ENCODE results near the gene CRCP. TPM values are rescaled to one million over a fixed set of nuclear protein-coding genes. Genes with fewer than 3 reads are reported as not detected.

CRCP gene
- total and polyA plus RNA-seq, 2 experiments from 2014 or later: 10.6 to 20.3 TPM

DNA sequence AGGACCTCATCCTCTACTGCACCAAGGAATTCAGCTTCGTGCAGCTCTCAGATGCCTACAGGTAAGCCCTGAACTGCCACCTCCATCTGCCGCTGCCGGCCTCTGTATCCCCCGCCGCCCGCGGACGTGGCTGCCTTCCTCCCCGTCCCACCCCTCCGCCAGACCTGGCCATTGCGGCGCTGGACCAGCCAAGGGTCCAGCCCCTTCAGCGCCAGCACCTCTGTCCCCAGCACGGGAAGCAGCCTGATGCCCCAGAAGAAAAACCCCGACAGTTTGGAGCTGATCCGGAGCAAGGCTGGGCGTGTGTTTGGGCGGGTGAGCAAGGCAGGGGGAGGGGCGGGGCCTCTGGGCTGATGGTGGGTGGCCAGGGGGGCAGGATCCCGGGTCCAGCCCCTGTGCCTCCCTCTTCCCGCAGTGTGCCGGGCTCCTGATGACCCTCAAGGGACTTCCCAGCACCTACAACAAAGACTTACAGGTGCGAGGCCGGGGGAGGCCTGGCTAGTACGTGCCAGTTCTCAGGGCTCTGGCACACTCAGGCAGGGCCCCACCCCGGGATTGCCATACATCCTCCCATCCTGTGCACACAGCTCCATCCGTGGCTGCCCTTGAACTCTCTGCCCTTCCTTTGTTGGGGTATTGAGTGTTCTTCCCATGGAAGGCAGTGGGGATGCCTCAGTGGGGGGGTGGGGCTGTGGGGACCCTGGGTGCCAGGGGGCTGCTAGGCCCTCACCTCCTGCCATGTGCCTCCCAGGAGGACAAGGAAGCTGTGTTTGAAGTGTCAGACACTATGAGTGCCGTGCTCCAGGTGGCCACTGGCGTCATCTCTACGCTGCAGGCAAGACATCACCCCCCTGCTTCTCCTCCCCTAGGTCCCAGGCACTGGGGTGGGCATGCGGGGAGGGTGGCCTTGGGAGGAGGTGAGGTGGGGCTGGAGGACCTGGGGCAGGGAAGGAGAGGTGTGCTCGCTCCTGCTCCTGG, 25.5 kb upstream of the CRCP start:
- H3K4me3 ChIP-seq: no peak overlapping the region
- DNase-seq (ENCODE audit: low read depth in 1 of 2, low spot score in 1 of 2): no peak
- TF ChIP-seq, protein P1, sequence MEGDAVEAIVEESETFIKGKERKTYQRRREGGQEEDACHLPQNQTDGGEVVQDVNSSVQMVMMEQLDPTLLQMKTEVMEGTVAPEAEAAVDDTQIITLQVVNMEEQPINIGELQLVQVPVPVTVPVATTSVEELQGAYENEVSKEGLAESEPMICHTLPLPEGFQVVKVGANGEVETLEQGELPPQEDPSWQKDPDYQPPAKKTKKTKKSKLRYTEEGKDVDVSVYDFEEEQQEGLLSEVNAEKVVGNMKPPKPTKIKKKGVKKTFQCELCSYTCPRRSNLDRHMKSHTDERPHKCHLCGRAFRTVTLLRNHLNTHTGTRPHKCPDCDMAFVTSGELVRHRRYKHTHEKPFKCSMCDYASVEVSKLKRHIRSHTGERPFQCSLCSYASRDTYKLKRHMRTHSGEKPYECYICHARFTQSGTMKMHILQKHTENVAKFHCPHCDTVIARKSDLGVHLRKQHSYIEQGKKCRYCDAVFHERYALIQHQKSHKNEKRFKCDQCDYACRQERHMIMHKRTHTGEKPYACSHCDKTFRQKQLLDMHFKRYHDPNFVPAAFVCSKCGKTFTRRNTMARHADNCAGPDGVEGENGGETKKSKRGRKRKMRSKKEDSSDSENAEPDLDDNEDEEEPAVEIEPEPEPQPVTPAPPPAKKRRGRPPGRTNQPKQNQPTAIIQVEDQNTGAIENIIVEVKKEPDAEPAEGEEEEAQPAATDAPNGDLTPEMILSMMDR (IDR thresholded peaks at IDR 0.05; ENCODE audit: low read depth, low read length): no peak
- H3K27ac ChIP-seq: no peak overlapping the region
- H3K9me3 ChIP-seq (ENCODE audit: low read depth): no peaks in the 10 kb centered on the region
- no peaks in the 10 kb centered on the region for H3K27me3 ChIP-seq
- no peaks in the 10 kb centered on the region for H3K4me1 ChIP-seq (ENCODE audit: low read depth)
- H3K36me3 ChIP-seq: no peaks in the 10 kb centered on the region

DNA sequence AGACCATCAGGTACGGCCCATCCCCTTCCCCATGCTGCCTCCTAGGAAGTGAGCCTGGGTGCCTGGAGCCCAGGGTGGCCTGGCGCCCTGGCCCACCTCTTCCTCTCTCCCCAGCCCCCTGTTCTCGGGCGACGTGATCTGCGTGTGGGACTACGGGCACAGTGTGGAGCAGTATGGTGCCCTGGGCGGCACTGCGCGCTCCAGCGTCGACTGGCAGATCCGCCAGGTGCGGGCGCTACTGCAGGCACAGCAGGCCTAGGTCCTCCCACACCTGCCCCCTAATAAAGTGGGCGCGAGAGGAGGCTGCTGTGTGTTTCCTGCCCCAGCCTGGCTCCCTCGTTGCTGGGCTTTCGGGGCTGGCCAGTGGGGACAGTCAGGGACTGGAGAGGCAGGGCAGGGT, 22.0 kb upstream of the CRCP start:
- Histone ChIP-seq H3K36me3 (no peaks in the 10 kb centered on the region), H3K27me3 (no peaks in the 10 kb centered on the region), H3K4me1 (ENCODE audit: low read depth) (no peaks in the 10 kb centered on the region), H3K9me3 (ENCODE audit: low read depth) (no peaks in the 10 kb centered on the region), H3K4me3 (no peak overlapping the region), H3K27ac (no peak overlapping the region)
- DNase-seq (ENCODE audit: low read depth in 1 of 2, low spot score in 1 of 2): no peak
- TF ChIP-seq, protein P1 (IDR thresholded peaks at IDR 0.05; ENCODE audit: low read depth, low read length): no peak

DNA sequence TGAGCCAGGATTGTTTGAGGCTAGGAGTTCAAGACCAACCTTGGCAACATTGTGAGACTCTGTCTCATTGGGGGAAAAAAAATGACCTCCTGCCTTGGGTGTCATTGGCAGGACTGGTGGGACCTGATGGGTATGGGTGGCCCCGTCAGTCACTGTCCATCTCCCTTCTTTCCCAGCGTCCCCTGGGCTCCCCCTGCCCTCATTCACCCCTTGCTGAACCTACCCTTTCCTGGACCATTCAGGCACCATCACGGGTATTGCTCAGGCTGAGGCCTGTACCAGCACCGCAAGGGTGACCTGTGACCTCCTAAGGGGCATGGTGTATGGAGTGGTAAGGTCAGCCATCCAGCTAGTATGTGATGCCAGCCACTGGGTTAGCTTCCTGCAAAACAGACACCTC, 19.6 kb upstream of the CRCP start:
- TF ChIP-seq, protein P1 (IDR thresholded peaks at IDR 0.05; ENCODE audit: low read depth, low read length): no peak

DNA sequence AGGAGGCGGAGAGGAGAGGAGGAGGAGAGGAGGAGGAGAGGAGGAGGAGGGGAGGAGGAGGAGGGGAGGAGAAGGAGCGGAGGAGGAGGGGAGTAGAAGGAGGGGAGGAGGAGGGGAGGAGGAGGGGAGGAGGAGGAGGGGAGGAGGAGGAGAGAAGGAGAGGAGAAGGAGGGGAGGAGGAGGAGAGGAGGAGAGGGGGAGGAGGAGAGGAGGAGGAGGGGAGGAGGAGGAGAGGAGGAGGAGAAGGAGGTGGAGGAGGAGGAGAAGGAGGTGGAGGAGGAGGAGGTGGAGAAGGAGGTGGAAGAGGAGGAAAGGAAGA, 15.5 kb upstream of the CRCP start:
- no peak overlapping the region for H3K4me3 ChIP-seq
- peak in 1 of 2 donors; percentile 70 for DNase-seq (ENCODE audit: low read depth in 1 of 2, low spot score in 1 of 2)
- H3K27ac ChIP-seq: no peak overlapping the region
- H3K27me3 ChIP-seq: no peaks in the 10 kb centered on the region
- H3K36me3 ChIP-seq: no peaks in the 10 kb centered on the region
- H3K4me1 ChIP-seq (ENCODE audit: low read depth): no peaks in the 10 kb centered on the region
- TF ChIP-seq, protein P1 (IDR thresholded peaks at IDR 0.05; ENCODE audit: low read depth, low read length): no peak
- H3K9me3 ChIP-seq (ENCODE audit: low read depth): no peaks in the 10 kb centered on the region

More for the DNA sequence above, 19.6 kb upstream of the CRCP start:
- Histone ChIP-seq H3K4me3 (no peak overlapping the region), H3K27me3 (no peaks in the 10 kb centered on the region), H3K4me1 (ENCODE audit: low read depth) (no peaks in the 10 kb centered on the region), H3K27ac (no peak overlapping the region), H3K9me3 (ENCODE audit: low read depth) (no peaks in the 10 kb centered on the region), H3K36me3 (no peaks in the 10 kb centered on the region)
- DNase-seq (ENCODE audit: low read depth in 1 of 2, low spot score in 1 of 2): no peak

DNA sequence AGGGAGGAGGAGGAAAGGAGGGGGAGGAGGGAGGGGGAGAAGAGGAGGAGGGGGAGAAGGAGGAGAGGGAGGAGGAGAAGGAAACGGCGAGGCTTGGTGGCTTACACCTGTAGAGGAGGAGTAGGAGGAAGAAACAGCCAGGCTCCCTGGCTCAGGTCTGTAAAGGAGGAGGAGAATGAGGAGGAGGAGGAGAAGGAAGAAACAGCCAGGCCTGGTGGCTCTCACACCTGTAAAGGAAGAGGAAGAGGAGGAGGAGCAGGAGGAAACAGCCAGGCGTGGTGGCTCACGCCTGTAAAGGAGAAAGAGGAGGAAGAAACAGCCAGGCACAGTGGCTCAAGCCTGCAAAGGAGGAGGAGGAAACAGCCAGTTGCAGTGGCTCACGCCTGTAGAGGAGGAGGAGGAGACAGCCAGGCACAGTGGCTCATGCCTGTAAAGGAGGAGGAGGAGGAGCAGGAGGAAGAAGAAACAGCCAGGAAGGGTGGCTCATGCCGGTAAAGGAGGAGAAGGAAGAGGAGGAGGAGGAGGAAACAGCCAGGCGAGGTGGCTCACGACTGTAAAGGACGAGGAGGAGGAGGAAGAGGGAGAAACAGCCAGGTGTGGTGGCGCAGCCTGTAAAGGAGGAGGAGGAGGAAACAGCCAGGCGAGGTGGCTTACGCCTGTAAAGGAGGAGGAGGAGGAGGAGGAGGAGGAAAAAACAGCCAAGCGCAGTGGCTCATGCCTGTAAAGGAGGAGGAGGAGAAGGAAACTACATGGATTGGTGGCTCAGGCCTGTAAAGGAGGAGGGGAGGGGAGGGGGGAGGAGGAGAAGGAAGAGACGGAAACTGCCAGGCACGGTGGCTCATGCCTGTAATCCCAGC, 14.9 kb upstream of the CRCP start:
- Histone ChIP-seq H3K36me3 (no peaks in the 10 kb centered on the region), H3K27ac (no peak overlapping the region), H3K27me3 (no peaks in the 10 kb centered on the region), H3K9me3 (ENCODE audit: low read depth) (no peaks in the 10 kb centered on the region), H3K4me1 (ENCODE audit: low read depth) (no peaks in the 10 kb centered on the region), H3K4me3 (no peak overlapping the region)
- TF ChIP-seq, protein P1 (IDR thresholded peaks at IDR 0.05; ENCODE audit: low read depth, low read length): no peak
- peak; percentile 14 to 95 for DNase-seq (ENCODE audit: low read depth in 1 of 2, low spot score in 1 of 2)
